ENCODE data around the gene MS4A4E. TPM values are rescaled to one million over a fixed set of nuclear protein-coding genes. Genes with fewer than 3 reads are reported as not detected.
A peak's percentile ranks its signal among the peaks of the same experiment; 100 is the strongest.

The MS4A4E gene
- polyA plus RNA-seq, 1 donor = 0.85 TPM

DNA sequence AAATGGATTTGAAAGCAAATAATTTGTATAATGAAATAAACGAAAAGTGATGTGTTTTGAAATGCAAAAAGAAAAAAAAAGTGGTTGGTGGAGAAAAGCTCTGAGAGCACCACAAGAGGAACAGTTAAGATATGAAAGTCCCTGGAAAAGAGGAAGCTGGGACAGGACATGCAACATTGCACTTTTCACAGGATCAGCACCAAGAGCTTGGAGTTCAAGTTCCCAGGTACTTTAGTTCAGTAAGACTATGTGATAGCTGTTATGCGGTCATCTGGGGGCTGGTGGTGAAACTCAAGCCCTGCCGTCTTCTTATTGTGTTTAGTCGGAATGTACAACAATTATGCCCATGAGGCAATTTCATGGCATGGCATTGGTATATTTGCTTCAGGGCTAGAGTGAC is 20.5 kb upstream of the MS4A4E start:
- Histone ChIP-seq H3K27me3 (ENCODE audit: control insufficient read depth, insufficient read depth, low read length) (peaks cover 4% of the 10 kb centered on the region), H3K4me1 (ENCODE audit: control insufficient read depth, insufficient read depth, low read length) (no peaks in the 10 kb centered on the region), H3K27ac (ENCODE audit: low read length) (no peak overlapping the region), H3K4me3 (ENCODE audit: low read length) (no peak overlapping the region), H3K36me3 (ENCODE audit: control insufficient read depth, insufficient read depth, low read length) (no peaks in the 10 kb centered on the region), H3K9me3 (ENCODE audit: control insufficient read depth, low read depth, low read length) (no peaks in the 10 kb centered on the region)
- no peak for DNase-seq
- WGBS (ENCODE audit: insufficient coverage, low lambda C conversion rate) = 86% methylated on average over 1 of the region's 4 CpGs

GRCh38 chr11:60261014-60261413 is 18.1 kb upstream of the MS4A4E start:
- 100% methylated on average over 1 of the region's 4 CpGs for WGBS (ENCODE audit: insufficient coverage, low lambda C conversion rate)
- H3K4me3 ChIP-seq (ENCODE audit: low read length) = no peak overlapping the region
- H3K4me1 ChIP-seq (ENCODE audit: control insufficient read depth, insufficient read depth, low read length) = no peaks in the 10 kb centered on the region
- no peaks in the 10 kb centered on the region for H3K9me3 ChIP-seq (ENCODE audit: control insufficient read depth, low read depth, low read length)
- DNase-seq = no peak
- no peak overlapping the region for H3K27ac ChIP-seq (ENCODE audit: low read length)
- no peaks in the 10 kb centered on the region for H3K36me3 ChIP-seq (ENCODE audit: control insufficient read depth, insufficient read depth, low read length)
- H3K27me3 ChIP-seq (ENCODE audit: control insufficient read depth, insufficient read depth, low read length) = no peaks in the 10 kb centered on the region

DNA sequence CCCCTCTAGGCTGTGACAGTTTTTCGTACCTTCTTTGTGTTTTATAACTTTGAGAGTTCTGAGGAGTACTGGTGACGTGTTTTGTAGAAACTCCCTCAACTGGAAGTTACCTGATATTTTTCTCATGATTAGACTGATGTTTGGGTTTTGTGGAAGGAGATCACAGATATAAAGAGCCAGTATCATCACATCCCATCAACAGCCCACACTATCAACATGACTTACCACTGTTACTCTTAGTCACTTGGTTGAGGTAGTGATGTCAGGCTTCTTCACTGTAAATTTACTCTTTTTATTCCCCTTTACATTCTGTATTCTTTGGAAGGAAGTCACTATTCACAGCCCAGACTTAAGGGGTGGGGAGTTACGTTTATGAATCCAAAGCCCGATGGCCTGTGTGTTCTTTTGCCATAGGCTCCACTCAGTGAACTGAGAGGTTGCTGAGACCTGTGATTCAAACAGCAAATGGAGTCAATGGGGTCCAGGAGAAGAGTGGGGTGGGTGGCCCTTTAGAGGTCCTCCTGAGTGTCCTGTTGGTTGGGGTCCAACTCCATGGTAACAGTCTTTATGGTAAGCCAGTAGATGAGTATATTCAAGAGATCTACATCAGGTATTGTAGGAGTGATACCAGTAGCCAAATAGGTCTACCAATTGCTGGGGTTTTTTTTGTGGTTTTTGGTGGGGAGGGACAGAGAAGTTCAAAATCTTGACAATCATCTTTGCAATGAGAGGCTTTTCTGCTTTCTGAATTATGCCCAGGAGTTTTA is 15.2 kb upstream of the MS4A4E start:
- H3K36me3 ChIP-seq (ENCODE audit: control insufficient read depth, insufficient read depth, low read length) = no peaks in the 10 kb centered on the region
- H3K9me3 ChIP-seq (ENCODE audit: control insufficient read depth, low read depth, low read length) = peaks cover 3% of the 10 kb centered on the region
- H3K4me3 ChIP-seq (ENCODE audit: low read length) = no peak overlapping the region
- no peaks in the 10 kb centered on the region for H3K4me1 ChIP-seq (ENCODE audit: control insufficient read depth, insufficient read depth, low read length)
- no peak overlapping the region for H3K27ac ChIP-seq (ENCODE audit: low read length)
- DNase-seq = no peak
- 100% methylated on average over 1 of the region's 4 CpGs for WGBS (ENCODE audit: insufficient coverage, low lambda C conversion rate)
- no peaks in the 10 kb centered on the region for H3K27me3 ChIP-seq (ENCODE audit: control insufficient read depth, insufficient read depth, low read length)

GRCh38 chr11:60252213-60253108 is 9.5 kb upstream of the MS4A4E start:
- H3K9me3 ChIP-seq (ENCODE audit: control insufficient read depth, low read depth, low read length) = peaks cover 3% of the 10 kb centered on the region
- no peaks in the 10 kb centered on the region for H3K4me1 ChIP-seq (ENCODE audit: control insufficient read depth, insufficient read depth, low read length)
- no peak overlapping the region for H3K27ac ChIP-seq (ENCODE audit: low read length)
- no peaks in the 10 kb centered on the region for H3K36me3 ChIP-seq (ENCODE audit: control insufficient read depth, insufficient read depth, low read length)
- no peaks in the 10 kb centered on the region for H3K27me3 ChIP-seq (ENCODE audit: control insufficient read depth, insufficient read depth, low read length)
- WGBS (ENCODE audit: insufficient coverage, low lambda C conversion rate) = no CpG with 5 or more reads among the region's 2 CpGs
- DNase-seq = no peak
- H3K4me3 ChIP-seq (ENCODE audit: low read length) = no peak overlapping the region

DNA sequence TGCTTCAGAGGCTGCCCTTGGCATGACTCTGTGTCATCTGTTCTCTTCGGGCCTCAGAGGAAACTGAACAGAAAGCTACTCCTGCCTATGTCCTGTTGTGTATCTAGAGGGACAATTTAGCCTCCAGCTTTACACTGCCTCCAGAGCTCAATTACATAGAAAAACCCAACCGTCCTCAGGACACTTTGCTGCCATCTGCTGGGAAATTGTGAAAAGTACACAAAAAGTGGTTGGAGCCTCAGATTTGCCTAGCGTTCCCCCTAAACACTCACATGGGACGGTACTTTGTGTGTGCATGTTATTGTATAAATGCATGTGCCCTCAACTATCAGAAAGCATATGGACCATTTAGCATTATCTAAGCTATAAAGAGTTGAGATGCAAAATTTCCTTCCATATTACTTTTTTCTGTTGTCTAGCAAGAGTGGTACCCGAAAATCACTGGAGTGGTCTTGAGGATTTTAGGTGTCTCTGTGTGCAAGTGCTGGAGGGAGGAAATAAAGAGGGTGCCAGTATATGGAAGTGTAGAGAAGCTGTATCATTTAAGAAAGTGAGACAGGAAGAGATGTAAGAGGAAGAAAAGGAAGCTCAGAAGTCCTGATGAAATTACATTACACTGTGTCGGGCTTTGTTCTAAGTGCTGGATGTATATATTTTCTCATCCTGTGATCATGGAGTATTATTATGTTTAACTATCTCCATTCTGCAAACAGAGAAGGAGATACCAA is 8.7 kb upstream of the MS4A4E start:
- Histone ChIP-seq H3K9me3 (ENCODE audit: control insufficient read depth, low read depth, low read length) (peaks cover 3% of the 10 kb centered on the region), H3K27me3 (ENCODE audit: control insufficient read depth, insufficient read depth, low read length) (no peaks in the 10 kb centered on the region), H3K4me1 (ENCODE audit: control insufficient read depth, insufficient read depth, low read length) (no peaks in the 10 kb centered on the region), H3K4me3 (ENCODE audit: low read length) (no peak overlapping the region), H3K36me3 (ENCODE audit: control insufficient read depth, insufficient read depth, low read length) (no peaks in the 10 kb centered on the region), H3K27ac (ENCODE audit: low read length) (no peak overlapping the region)
- DNase-seq = peak; percentile 21 to 50
- 100% methylated on average over 1 of the region's 6 CpGs for WGBS (ENCODE audit: insufficient coverage, low lambda C conversion rate)

- WGBS (ENCODE audit: insufficient coverage, low lambda C conversion rate) = no CpG with 5 or more reads among the region's 3 CpGs
- H3K36me3 ChIP-seq (ENCODE audit: control insufficient read depth, insufficient read depth, low read length) = no peaks in the 10 kb centered on the region
- no peak overlapping the region for H3K4me3 ChIP-seq (ENCODE audit: low read length)
- no peaks in the 10 kb centered on the region for H3K27me3 ChIP-seq (ENCODE audit: control insufficient read depth, insufficient read depth, low read length)
- H3K9me3 ChIP-seq (ENCODE audit: control insufficient read depth, low read depth, low read length) = no peaks in the 10 kb centered on the region
- H3K4me1 ChIP-seq (ENCODE audit: control insufficient read depth, insufficient read depth, low read length) = no peaks in the 10 kb centered on the region
- DNase-seq = no peak
- H3K27ac ChIP-seq (ENCODE audit: low read length) = no peak overlapping the region
Measured at GRCh38 chr11:60241786-60242185, 1.2 kb downstream of the MS4A4E start.

DNA sequence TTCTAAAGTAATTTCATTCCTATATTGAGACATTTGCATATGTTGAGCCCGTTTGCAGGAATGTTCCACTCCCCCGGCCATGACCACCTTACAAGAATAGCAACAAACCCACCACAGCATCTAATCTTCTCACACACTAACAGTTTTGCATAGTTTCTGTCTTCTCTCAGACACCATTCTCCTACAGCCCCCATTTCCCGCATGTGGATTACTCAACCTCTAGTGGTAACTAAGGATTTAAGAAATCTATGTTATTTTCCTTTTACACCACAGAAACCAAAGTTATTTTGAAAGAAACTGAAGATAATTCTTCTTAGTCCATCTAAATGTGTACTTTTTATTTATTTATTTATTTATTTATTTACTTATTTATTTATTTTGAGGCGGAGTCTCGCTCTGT is 2.3 kb downstream of the MS4A4E start:
- H3K27ac ChIP-seq (ENCODE audit: low read length) = no peak overlapping the region
- no peaks in the 10 kb centered on the region for H3K4me1 ChIP-seq (ENCODE audit: control insufficient read depth, insufficient read depth, low read length)
- no peak overlapping the region for H3K4me3 ChIP-seq (ENCODE audit: low read length)
- WGBS (ENCODE audit: insufficient coverage, low lambda C conversion rate) = 80% methylated on average over 1 of the region's 5 CpGs
- DNase-seq = no peak
- no peaks in the 10 kb centered on the region for H3K27me3 ChIP-seq (ENCODE audit: control insufficient read depth, insufficient read depth, low read length)
- H3K9me3 ChIP-seq (ENCODE audit: control insufficient read depth, low read depth, low read length) = no peaks in the 10 kb centered on the region
- no peaks in the 10 kb centered on the region for H3K36me3 ChIP-seq (ENCODE audit: control insufficient read depth, insufficient read depth, low read length)

- Histone ChIP-seq H3K36me3 (ENCODE audit: control insufficient read depth, insufficient read depth, low read length) (no peaks in the 10 kb centered on the region), H3K4me1 (ENCODE audit: control insufficient read depth, insufficient read depth, low read length) (no peaks in the 10 kb centered on the region), H3K4me3 (ENCODE audit: low read length) (no peak overlapping the region), H3K9me3 (ENCODE audit: control insufficient read depth, low read depth, low read length) (no peaks in the 10 kb centered on the region), H3K27me3 (ENCODE audit: control insufficient read depth, insufficient read depth, low read length) (no peaks in the 10 kb centered on the region), H3K27ac (ENCODE audit: low read length) (no peak overlapping the region)
- WGBS (ENCODE audit: insufficient coverage, low lambda C conversion rate) = 100% methylated on average over 1 of the region's 3 CpGs
- DNase-seq = no peak
Measured at GRCh38 chr11:60235321-60235720, 7.6 kb downstream of the MS4A4E start.

GRCh38 chr11:60230681-60231080 is 12.3 kb downstream of the MS4A4E start:
- H3K4me1 ChIP-seq (ENCODE audit: control insufficient read depth, insufficient read depth, low read length) = no peaks in the 10 kb centered on the region
- H3K4me3 ChIP-seq (ENCODE audit: low read length) = no peak overlapping the region
- no peaks in the 10 kb centered on the region for H3K9me3 ChIP-seq (ENCODE audit: control insufficient read depth, low read depth, low read length)
- DNase-seq = no peak
- WGBS (ENCODE audit: insufficient coverage, low lambda C conversion rate) = 73% methylated on average over 1 of the region's 1 CpG
- no peak overlapping the region for H3K27ac ChIP-seq (ENCODE audit: low read length)
- no peaks in the 10 kb centered on the region for H3K27me3 ChIP-seq (ENCODE audit: control insufficient read depth, insufficient read depth, low read length)
- no peaks in the 10 kb centered on the region for H3K36me3 ChIP-seq (ENCODE audit: control insufficient read depth, insufficient read depth, low read length)

GRCh38 chr11:60222141-60222540 is 20.8 kb downstream of the MS4A4E start:
- no peak for DNase-seq
- Histone ChIP-seq H3K4me3 (ENCODE audit: low read length) (no peak overlapping the region), H3K4me1 (ENCODE audit: control insufficient read depth, insufficient read depth, low read length) (no peaks in the 10 kb centered on the region), H3K27me3 (ENCODE audit: control insufficient read depth, insufficient read depth, low read length) (no peaks in the 10 kb centered on the region), H3K27ac (ENCODE audit: low read length) (no peak overlapping the region), H3K9me3 (ENCODE audit: control insufficient read depth, low read depth, low read length) (no peaks in the 10 kb centered on the region), H3K36me3 (ENCODE audit: control insufficient read depth, insufficient read depth, low read length) (no peaks in the 10 kb centered on the region)
- no CpG with 5 or more reads among the region's 4 CpGs for WGBS (ENCODE audit: insufficient coverage, low lambda C conversion rate)
